Measurements from ENCODE around the gene NCAM2. TPM values are rescaled to one million over a fixed set of nuclear protein-coding genes. Genes with fewer than 3 reads are reported as not detected.

The NCAM2 gene
- total RNA-seq, 4 donors from 2014 or later = 0.31 to 2.3 (median 1.7) TPM

GRCh38 chr21:21345296-21345695, 347.1 kb downstream of the NCAM2 start:
- no peak for TF ChIP-seq CTCF (IDR thresholded peaks at IDR 0.05)
- ATAC-seq (ENCODE audit: low FRiP score) (no peak), DNase-seq (ENCODE audit: low spot score) (no peak)

- no peak for TF ChIP-seq CTCF (IDR thresholded peaks at IDR 0.05)
- DNase-seq (ENCODE audit: low spot score) (no peak), ATAC-seq (ENCODE audit: low FRiP score) (no peak)
Measured at GRCh38 chr21:21345872-21346271, 347.7 kb downstream of the NCAM2 start.

GRCh38 chr21:21366277-21366676, 368.1 kb downstream of the NCAM2 start:
- TF ChIP-seq CTCF (IDR thresholded peaks at IDR 0.05) = no peak
- no peak for ATAC-seq (ENCODE audit: low FRiP score)
- no peak for DNase-seq (ENCODE audit: low spot score)

- no peak for DNase-seq (ENCODE audit: low spot score)
- no peak for TF ChIP-seq CTCF (IDR thresholded peaks at IDR 0.05)
- ATAC-seq (ENCODE audit: low FRiP score) = no peak
Measured at GRCh38 chr21:21367583-21367982, 369.4 kb downstream of the NCAM2 start.

GRCh38 chr21:21373969-21374368, 375.8 kb downstream of the NCAM2 start:
- no peak for ATAC-seq (ENCODE audit: low FRiP score)
- TF ChIP-seq CTCF (IDR thresholded peaks at IDR 0.05) = no peak
- no peak for DNase-seq (ENCODE audit: low spot score)

- DNase-seq (ENCODE audit: low spot score) (no peak), ATAC-seq (ENCODE audit: low FRiP score) (no peak)
- no peak for TF ChIP-seq CTCF (IDR thresholded peaks at IDR 0.05)
Measured at GRCh38 chr21:21383126-21383525, 384.9 kb downstream of the NCAM2 start.

GRCh38 chr21:21384977-21385376, 386.8 kb downstream of the NCAM2 start:
- ATAC-seq (ENCODE audit: low FRiP score) (no peak), DNase-seq (ENCODE audit: low spot score) (no peak)
- no peak for TF ChIP-seq CTCF (IDR thresholded peaks at IDR 0.05)
